Peyer's patch (tissue), 4 donors: ENCODE measurements around the gene S100A2. TPM values are rescaled to one million over a fixed set of nuclear protein-coding genes. Genes with fewer than 3 reads are reported as not detected.
"Not testable (repeated sequence)": the region's sequence is repeated elsewhere in the genome, so short reads cannot be mapped to it uniquely, and the experiment has no call there.

Experiments used
- DNase-seq, 3 donors: peaks; one replicate each; pipeline ENCODE4 v3.0.0-alpha.2; 2017 to 2019
- H3K27ac ChIP-seq, 4 donors: fragments of 200-600 bp; sonication (generic); one replicate each; pipeline ENCODE4 v1.5.1; 2016 to 2019
- H3K27me3 ChIP-seq, 2 donors: fragments of 200-600 bp; sonication (generic); one replicate each; pipeline ENCODE4 v1.5.1; 2019
- H3K36me3 ChIP-seq, 3 donors: fragments of 200-600 bp; sonication (generic); one replicate each; pipeline ENCODE4 v1.5.1; 2016 to 2019
- H3K4me1 ChIP-seq, 4 donors: fragments of 200-600 bp; sonication (generic); one replicate each; pipeline ENCODE4 v1.5.1; 2016 to 2019
- H3K4me3 ChIP-seq, 4 donors: fragments of 200-600 bp; sonication (generic); 1 replicate in 3 of 4; 2 replicates in 1 of 4; pipeline ENCODE4 v1.5.1; 2016 to 2019; ENCODE audit warnings: mild to moderate bottlenecking in 1 of 4
- H3K9me3 ChIP-seq, 4 donors: fragments of 200-600 bp; sonication (generic); one replicate each; pipeline ENCODE4 v1.5.1; 2016 to 2019; ENCODE audit warnings: mild to moderate bottlenecking in 1 of 4
- CTCF ChIP-seq, 6 experiments: fragments of 450-650 bp in 4 of 6; fragments of 200-600 bp in 2 of 6; sonication (generic) in 1 of 6; IDR thresholded peaks; one replicate each; pipeline ENCODE4 v1.5.1; 2017 to 2019; ENCODE audit warnings: antibody characterized with exemption in 6 of 6, mild to moderate bottlenecking in 3 of 6, moderate library complexity in 1 of 6
- POLR2A ChIP-seq, 2 donors: fragments of 450-650 bp; IDR thresholded peaks; one replicate each; pipeline ENCODE4 v1.5.1; 2017; ENCODE audit warnings: antibody characterized with exemption in 2 of 2, mild to moderate bottlenecking in 2 of 2, moderate library complexity in 2 of 2
- total RNA-seq, 4 donors: library from RNA; depleted of rRNA; stranded (reverse); fragments of >200 nt; gene quantifications; one replicate each; pipeline ENCODE4 v1.1.0, GENCODE V29; 2016

Gene S100A2
- total RNA-seq, 4 donors from 2014 or later = not detected

DNA sequence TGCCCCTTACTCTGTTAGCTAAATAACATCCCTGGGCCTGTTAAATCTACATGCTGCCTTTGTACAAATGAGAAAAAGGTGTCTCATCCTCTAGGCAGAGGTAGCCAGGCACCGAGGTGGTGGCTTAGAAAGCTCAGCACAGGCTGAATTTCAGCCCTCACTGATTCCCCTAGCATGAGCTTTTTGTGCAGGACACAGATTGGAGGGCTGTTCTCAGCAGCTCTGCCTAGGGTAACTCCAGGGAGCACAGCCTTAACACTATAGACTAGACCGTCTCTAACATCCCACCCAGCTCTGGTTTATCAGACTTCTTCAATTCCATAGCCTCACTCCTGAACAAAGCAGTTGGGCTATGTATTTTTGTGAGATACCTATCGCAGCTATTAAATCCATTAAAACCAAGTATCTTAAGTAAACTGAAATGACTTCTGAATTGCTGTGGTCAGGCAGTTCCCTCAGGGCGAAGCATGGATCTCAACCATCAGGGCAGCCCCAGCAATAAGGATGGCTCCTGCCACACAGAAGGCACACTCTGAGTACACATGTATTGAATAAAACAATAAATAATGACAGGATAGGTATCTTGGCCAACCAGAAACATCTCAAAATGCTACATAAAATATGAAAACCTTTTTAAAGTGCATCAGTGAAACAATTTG lies 44.7 kb downstream of the S100A2 start:
- Histone ChIP-seq H3K9me3 (no peaks in the 10 kb centered on the region), H3K4me3 (no peak overlapping the region), H3K27me3 (no peaks in the 10 kb centered on the region), H3K4me1 (peaks cover 0 to 13% (median 0%) of the 10 kb centered on the region in 4 donors), H3K36me3 (no peaks in the 10 kb centered on the region), H3K27ac (peak overlapping the region in 3 of 4 donors; percentile 51 to 64 (median 58))
- DNase-seq = no peak
- no peak for TF ChIP-seq CTCF (IDR thresholded peaks at IDR 0.05)
- no peak for TF ChIP-seq POLR2A (IDR thresholded peaks at IDR 0.05)

DNA sequence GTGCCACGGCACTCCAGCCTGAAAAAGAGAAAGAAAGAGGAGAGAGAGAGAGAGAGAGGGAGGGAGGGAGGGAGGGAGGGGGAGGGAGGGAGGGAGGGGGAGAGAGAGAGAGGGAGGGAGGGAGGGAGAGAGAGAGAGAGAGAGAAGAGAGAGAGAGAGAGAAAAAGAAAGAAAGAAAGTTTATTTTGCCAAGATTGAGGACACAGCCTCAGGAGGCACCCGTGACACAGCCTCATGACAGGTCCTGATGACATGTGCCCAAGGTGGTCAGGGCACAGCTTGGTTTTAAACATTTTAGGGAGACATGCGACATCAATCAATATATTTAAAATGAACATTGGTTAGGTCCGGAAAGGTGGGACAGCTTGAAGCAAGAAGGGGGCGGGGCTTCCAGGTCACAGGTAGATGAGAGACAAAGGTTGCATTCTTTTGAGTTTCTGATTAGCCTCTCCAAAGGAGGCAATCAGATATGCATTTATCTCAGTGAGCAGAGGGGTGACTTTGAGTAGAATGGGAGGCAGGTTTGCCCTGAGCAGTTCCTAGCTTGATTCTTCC lies 45.4 kb downstream of the S100A2 start:
- H3K27me3 ChIP-seq, H3K36me3 ChIP-seq, H3K9me3 ChIP-seq: not testable (repeated sequence)
- Histone ChIP-seq H3K4me1 (peaks cover 0 to 19% (median 0%) of the 10 kb centered on the region in 4 donors), H3K4me3 (peak overlapping the region in 1 of 4 donors; percentile 19), H3K27ac (peak overlapping the region in 3 of 4 donors; percentile 51 to 64 (median 58))
- peak in 2 of 3 donors; percentile 80 to 87 for DNase-seq
- peak in 1 of 2 donors; percentile 20 for TF ChIP-seq POLR2A (IDR thresholded peaks at IDR 0.05)

DNA sequence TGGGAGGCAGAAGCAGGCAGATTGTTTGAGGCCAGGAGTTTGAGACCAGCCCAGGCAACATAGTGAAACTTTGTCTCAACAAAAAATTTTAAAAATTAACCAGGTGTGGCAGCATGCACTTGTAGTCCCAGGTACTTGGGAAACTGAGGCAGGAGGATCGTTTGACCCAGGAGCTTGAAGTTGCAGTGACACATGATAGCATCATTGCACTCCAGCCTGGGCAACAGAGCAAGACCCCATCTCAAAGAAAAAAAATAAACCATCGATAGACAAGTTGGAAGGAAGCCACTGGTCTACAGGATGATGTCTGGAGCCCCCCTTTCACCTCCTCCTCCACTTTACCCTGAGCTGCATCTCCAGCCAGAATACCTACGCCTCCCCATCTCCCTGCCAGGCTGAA lies 46.4 kb downstream of the S100A2 start:
- H3K27ac ChIP-seq = no peak overlapping the region
- H3K9me3 ChIP-seq = no peaks in the 10 kb centered on the region
- H3K4me1 ChIP-seq = peaks cover 0 to 24% (median 0%) of the 10 kb centered on the region in 4 donors
- DNase-seq = no peak
- TF ChIP-seq CTCF (IDR thresholded peaks at IDR 0.05) = no peak
- TF ChIP-seq POLR2A (IDR thresholded peaks at IDR 0.05) = no peak
- H3K36me3 ChIP-seq = no peaks in the 10 kb centered on the region
- H3K27me3 ChIP-seq = no peaks in the 10 kb centered on the region
- no peak overlapping the region for H3K4me3 ChIP-seq

- peak overlapping the region in 3 of 4 donors; percentile 61 to 93 (median 89) for H3K27ac ChIP-seq
- no peaks in the 10 kb centered on the region for H3K9me3 ChIP-seq
- H3K27me3 ChIP-seq = no peaks in the 10 kb centered on the region
- H3K36me3 ChIP-seq = no peaks in the 10 kb centered on the region
- DNase-seq = peak in 2 of 3 donors; percentile 84 to 89
- TF ChIP-seq POLR2A (IDR thresholded peaks at IDR 0.05) = peak; percentile 46 to 90
- no peak for TF ChIP-seq CTCF (IDR thresholded peaks at IDR 0.05)
- peaks cover 0 to 20% (median 0%) of the 10 kb centered on the region in 4 donors for H3K4me1 ChIP-seq
- H3K4me3 ChIP-seq = no peak overlapping the region
These were observed 49.9 kb downstream of the S100A2 start for GRCh38 chr1:153515504-153516394.

DNA sequence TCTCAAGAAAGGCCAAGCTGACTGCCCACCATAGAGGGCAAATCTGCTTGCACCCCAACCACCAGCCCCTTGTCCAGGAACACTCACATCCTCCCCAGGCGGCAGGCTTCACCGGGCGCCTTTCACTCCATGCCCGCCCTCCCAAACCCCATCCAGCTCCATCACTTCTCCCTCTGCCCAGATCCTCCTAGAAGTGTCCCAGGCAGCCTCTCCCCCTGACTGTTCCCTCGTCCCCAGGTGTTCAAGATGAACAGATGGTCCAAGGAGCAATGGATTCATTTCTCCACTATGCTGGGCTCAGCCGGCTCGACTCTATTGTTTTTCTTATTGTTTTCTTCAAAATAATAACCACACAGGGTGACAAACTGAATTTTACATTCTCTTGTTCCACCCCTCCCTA lies 52.0 kb downstream of the S100A2 start:
- no peak for DNase-seq
- Histone ChIP-seq H3K4me3 (no peak overlapping the region), H3K4me1 (peaks cover 0 to 17% (median 0%) of the 10 kb centered on the region in 4 donors), H3K27ac (no peak overlapping the region), H3K9me3 (no peaks in the 10 kb centered on the region), H3K36me3 (no peaks in the 10 kb centered on the region), H3K27me3 (no peaks in the 10 kb centered on the region)
- no peak for TF ChIP-seq CTCF (IDR thresholded peaks at IDR 0.05)
- no peak for TF ChIP-seq POLR2A (IDR thresholded peaks at IDR 0.05)
